Fibroblast of lung (primary cell): ENCODE measurements around the gene PTK7.

Experiments used
- CTCF ChIP-seq, 2 donors: IDR thresholded peaks in 1 of 2; conservative IDR thresholded peaks in 1 of 2; 1 replicate in 1 of 2; 2 replicates in 1 of 2; pipeline ENCODE4 v1.5.1; 2011 to 2012; ENCODE audit warnings: low read length in 2 of 2, control low read depth in 1 of 2, inconsistent platforms in 1 of 2, low read depth in 1 of 2, mild to moderate bottlenecking in 1 of 2
- EZH2 ChIP-seq: IDR thresholded peaks from 2 replicates; pipeline ENCODE4 v1.5.1; 2012; ENCODE audit warnings: low read length, control low read depth, mild to moderate bottlenecking; ENCODE audit errors: missing control alignments

GRCh38 chr6:43199912-43200311, 123.8 kb downstream of the PTK7 start:
- TF ChIP-seq CTCF (conservative IDR thresholded peaks at IDR 0.05 in 1 of 2, IDR thresholded peaks at IDR 0.05 in 1 of 2; ENCODE audit: low read depth in 1 of 2, low read length in 2 of 2) (no peak), EZH2 (no peak)
